ENCODE measurements around the gene WDR55.
"Not testable (repeated sequence)": the region's sequence is repeated elsewhere in the genome, so short reads cannot be mapped to it uniquely, and the experiment has no call there.

- not testable (repeated sequence) for TF ChIP-seq CTCF, POLR2A (IDR thresholded peaks at IDR 0.05)
Observed at GRCh38 chr5:140716238-140716637, 51.5 kb downstream of the WDR55 start.
